ENCODE data around the gene TRAPPC12. TPM values are rescaled to one million over a fixed set of nuclear protein-coding genes. Genes with fewer than 3 reads are reported as not detected.

TRAPPC12 gene
- total RNA-seq, 1 experiment from 2014 or later, result 86.2 TPM

- ChIA-PET POLR2A (ENCODE audit: unreplicated experiment) (no interaction called here), CTCF (no interaction called here)
- Histone ChIP-seq H3K36me3 (ENCODE audit: low read depth, low read length) (peaks cover 8% of the 10 kb centered on the region; the same call in 1 of the 2 replicates), H3K9me2 (replicated peaks; ENCODE audit: low read length) (no peaks in the 10 kb centered on the region), H2AFZ (ENCODE audit: low read length) (no peak overlapping the region), H3K27me3 (ENCODE audit: low read length) (no peaks in the 10 kb centered on the region), H3K4me2 (ENCODE audit: low read length) (no peak overlapping the region), H3F3A (ENCODE audit: low read length, unreplicated experiment) (no peaks in the 10 kb centered on the region), H3K79me2 (ENCODE audit: low read length) (no peaks in the 10 kb centered on the region), H3K9me3 (ENCODE audit: low read length) (no peaks in the 10 kb centered on the region), H3K4me3 (ENCODE audit: low read length) (no peak overlapping the region), H3K9ac (ENCODE audit: low read length) (no peak overlapping the region), H4K20me1 (ENCODE audit: low read length) (no peaks in the 10 kb centered on the region), H3K27ac (ENCODE audit: low read length) (no peak overlapping the region), H3K4me1 (ENCODE audit: insufficient read depth, low read length) (peaks cover 9% of the 10 kb centered on the region)
- no peak for DNase-seq
- peak; percentile 48 for ATAC-seq
- TF ChIP-seq EZH2 (IDR thresholded peaks at IDR 0.05; ENCODE audit: low read length, unreplicated experiment), result no peak
- TF ChIP-seq CTCF (conservative IDR thresholded peaks at IDR 0.05; ENCODE audit: low read depth, low read length), result no peak
- intact Hi-C loops (cut with micrococcal nuclease), result no loop called here
- no TSS peak for BruUV-seq (replicated peaks)
Measured at GRCh38 chr2:3470166-3470651, 90.7 kb downstream of the TRAPPC12 start.

- H4K20me1 ChIP-seq (ENCODE audit: low read length), result no peaks in the 10 kb centered on the region
- no peak overlapping the region for H2AFZ ChIP-seq (ENCODE audit: low read length)
- H3K4me1 ChIP-seq (ENCODE audit: insufficient read depth, low read length), result no peaks in the 10 kb centered on the region
- CTCF ChIA-PET, result no interaction called here
- H3K9me3 ChIP-seq (ENCODE audit: low read length), result no peaks in the 10 kb centered on the region
- peaks cover 8% of the 10 kb centered on the region; the same call in 1 of the 2 replicates for H3K36me3 ChIP-seq (ENCODE audit: low read depth, low read length)
- DNase-seq (no peak), ATAC-seq (no peak)
- POLR2A ChIA-PET (ENCODE audit: unreplicated experiment), result no interaction called here
- H3K9me2 ChIP-seq (replicated peaks; ENCODE audit: low read length), result no peaks in the 10 kb centered on the region
- H3K4me2 ChIP-seq (ENCODE audit: low read length), result no peak overlapping the region
- H3K79me2 ChIP-seq (ENCODE audit: low read length), result no peaks in the 10 kb centered on the region
- H3K9ac ChIP-seq (ENCODE audit: low read length), result no peak overlapping the region
- TF ChIP-seq EZH2phosphoT487 (IDR thresholded peaks at IDR 0.05; ENCODE audit: borderline replicate concordance, low read length) (no peak), CTCF (conservative IDR thresholded peaks at IDR 0.05; ENCODE audit: low read depth, low read length) (no peak), EZH2 (IDR thresholded peaks at IDR 0.05; ENCODE audit: low read length, unreplicated experiment) (no peak)
- intact Hi-C loops (cut with micrococcal nuclease), result no loop called here
- no peaks in the 10 kb centered on the region for H3F3A ChIP-seq (ENCODE audit: low read length, unreplicated experiment)
- no TSS peak for BruUV-seq (replicated peaks)
- no peak overlapping the region for H3K4me3 ChIP-seq (ENCODE audit: low read length)
- no peak overlapping the region for H3K27ac ChIP-seq (ENCODE audit: low read length)
- no peaks in the 10 kb centered on the region for H3K27me3 ChIP-seq (ENCODE audit: low read length)
Measured at GRCh38 chr2:3470856-3471737, 91.6 kb downstream of the TRAPPC12 start.

DNA sequence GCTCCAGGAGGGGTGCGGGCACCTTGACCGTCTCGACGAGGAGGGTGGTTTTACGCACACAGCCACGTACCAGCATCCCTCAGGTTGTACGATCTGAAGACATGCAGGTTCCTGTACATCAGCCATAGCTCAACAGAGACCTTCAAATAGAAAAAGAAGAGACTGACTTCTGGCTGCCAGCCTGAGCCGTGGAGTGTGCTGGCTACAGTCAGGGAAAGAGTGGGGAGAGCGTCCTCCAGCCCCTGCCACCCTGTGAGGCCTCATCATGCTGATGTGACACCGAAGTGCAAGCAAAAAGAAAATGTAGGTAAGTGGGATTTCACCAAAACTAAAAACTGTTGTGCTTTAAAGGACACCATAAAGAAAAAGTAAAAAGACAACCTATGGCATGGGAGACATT is 92.8 kb downstream of the TRAPPC12 start:
- Histone ChIP-seq H3K79me2 (ENCODE audit: low read length) (no peaks in the 10 kb centered on the region), H3K27ac (ENCODE audit: low read length) (no peak overlapping the region), H3K4me2 (ENCODE audit: low read length) (no peak overlapping the region), H2AFZ (ENCODE audit: low read length) (no peak overlapping the region), H3K4me3 (ENCODE audit: low read length) (no peak overlapping the region), H3F3A (ENCODE audit: low read length, unreplicated experiment) (no peaks in the 10 kb centered on the region), H3K9me3 (ENCODE audit: low read length) (no peaks in the 10 kb centered on the region), H3K27me3 (ENCODE audit: low read length) (no peaks in the 10 kb centered on the region), H3K4me1 (ENCODE audit: insufficient read depth, low read length) (no peaks in the 10 kb centered on the region), H3K9me2 (replicated peaks; ENCODE audit: low read length) (no peaks in the 10 kb centered on the region), H3K36me3 (ENCODE audit: low read depth, low read length) (peaks cover 12% of the 10 kb centered on the region; the same call in 1 of the 2 replicates), H4K20me1 (ENCODE audit: low read length) (no peaks in the 10 kb centered on the region), H3K9ac (ENCODE audit: low read length) (no peak overlapping the region)
- BruUV-seq (replicated peaks), result no TSS peak
- ATAC-seq (no peak), DNase-seq (no peak)
- ChIA-PET POLR2A (ENCODE audit: unreplicated experiment) (no interaction called here), CTCF (no interaction called here)
- no peak for TF ChIP-seq EZH2 (IDR thresholded peaks at IDR 0.05; ENCODE audit: low read length, unreplicated experiment)
- TF ChIP-seq CTCF (conservative IDR thresholded peaks at IDR 0.05; ENCODE audit: low read depth, low read length), result no peak
- no peak for TF ChIP-seq EZH2phosphoT487 (IDR thresholded peaks at IDR 0.05; ENCODE audit: borderline replicate concordance, low read length)
- intact Hi-C loops (cut with micrococcal nuclease), result no loop called here

All from PC-3 (cell line).